ENCODE data around the gene NMD3. TPM values are rescaled to one million over a fixed set of nuclear protein-coding genes. Genes with fewer than 3 reads are reported as not detected.
A peak's percentile ranks its signal among the peaks of the same experiment; 100 is the strongest.

NMD3 gene
- total RNA-seq, 5 donors from 2014 or later (not counting 1 experiment from before 2014, with no cell fraction given) = 39.2 to 43.4 (median 42.4) TPM

GRCh38 chr3:161224786-161225185, 3.7 kb downstream of the NMD3 start:
- no peaks in the 10 kb centered on the region for H3K9me3 Mint-ChIP-seq
- no peak for ATAC-seq (replicated peaks in 1 of 4)
- no peak for DNase-seq
- ChIA-PET CTCF (interaction anchor here in 1 of 2 donors (0.9 kb wide), 1 partner anchor 198 kb away, joined by 3 read pairs; no protein-coding TSS in a partner anchor), POLR2A (interaction anchor here in 1 of 2 donors (0.6 kb wide), 1 partner anchor 9 kb away, joined by 3 read pairs; no protein-coding TSS in a partner anchor)
- no peak overlapping the region for H3K27ac Mint-ChIP-seq
- H3K9me3 ChIP-seq = no peaks in the 10 kb centered on the region
- peak overlapping the region in 2 of 3 donors; percentile 9 to 24 for H3K4me3 Mint-ChIP-seq
- H3K36me3 ChIP-seq (ENCODE audit: control insufficient read depth in 2 of 2, extremely low read depth in 1 of 2, insufficient read depth in 1 of 2, low read length in 1 of 2) = peaks cover 0 to 24% of the 10 kb centered on the region in 2 donors
- no peaks in the 10 kb centered on the region for H3K27me3 ChIP-seq (replicated peaks in 1 of 2; ENCODE audit: control insufficient read depth in 2 of 2, extremely low read depth in 1 of 2, insufficient read depth in 2 of 2, low read length in 1 of 2)
- H3K27me3 Mint-ChIP-seq = no peaks in the 10 kb centered on the region
- H3K4me3 ChIP-seq (ENCODE audit: control insufficient read depth in 1 of 2, extremely low read depth in 1 of 2, low read length in 1 of 2) = no peak overlapping the region
- peaks cover 10% of the 10 kb centered on the region for H3K36me3 Mint-ChIP-seq
- WGBS (ENCODE audit: insufficient coverage) = 98% methylated on average over 8 of the region's 8 CpGs
- H3K4me1 Mint-ChIP-seq = peaks cover 40 to 42% (median 40%) of the 10 kb centered on the region in 3 donors
- peaks cover 16 to 22% of the 10 kb centered on the region in 2 experiments for H3K4me1 ChIP-seq (ENCODE audit: control insufficient read depth in 1 of 2, extremely low read depth in 1 of 2, insufficient read depth in 2 of 2, low read length in 2 of 2)
- no peak overlapping the region for H3K27ac ChIP-seq (ENCODE audit: low read length)

GRCh38 chr3:161230621-161231171, 9.6 kb downstream of the NMD3 start:
- H3K4me1 ChIP-seq (ENCODE audit: control insufficient read depth in 1 of 2, extremely low read depth in 1 of 2, insufficient read depth in 2 of 2, low read length in 2 of 2) = no peaks in the 10 kb centered on the region
- no peaks in the 10 kb centered on the region for H3K9me3 ChIP-seq
- ChIA-PET CTCF (interaction anchor here in 1 of 2 donors (0.6 to 0.7 kb wide), 2 partner anchors 9 to 51 kb away, joined by 3 to 4 read pairs; no protein-coding TSS in a partner anchor), POLR2A (interaction anchor here in 1 of 2 donors (0.6 to 1.2 kb wide), 2 partner anchors 10 to 53 kb away, joined by 3 to 4 read pairs; partner anchors contain the start of gene NMD3)
- Mint-ChIP-seq H3K4me1 (peaks cover 0 to 16% (median 8%) of the 10 kb centered on the region in 3 donors), H3K4me3 (no peak overlapping the region), H3K27me3 (no peaks in the 10 kb centered on the region), H3K9me3 (no peaks in the 10 kb centered on the region), H3K36me3 (peaks cover 21% of the 10 kb centered on the region), H3K27ac (no peak overlapping the region)
- no peak overlapping the region for H3K4me3 ChIP-seq (ENCODE audit: control insufficient read depth in 1 of 2, extremely low read depth in 1 of 2, low read length in 1 of 2)
- WGBS (ENCODE audit: insufficient coverage) = 95% methylated on average over 2 of the region's 2 CpGs
- H3K27ac ChIP-seq (ENCODE audit: low read length) = no peak overlapping the region
- ATAC-seq (replicated peaks in 1 of 4) (no peak), DNase-seq (no peak)
- peaks cover 0 to 63% of the 10 kb centered on the region in 2 donors for H3K36me3 ChIP-seq (ENCODE audit: control insufficient read depth in 2 of 2, extremely low read depth in 1 of 2, insufficient read depth in 1 of 2, low read length in 1 of 2)
- no peaks in the 10 kb centered on the region for H3K27me3 ChIP-seq (replicated peaks in 1 of 2; ENCODE audit: control insufficient read depth in 2 of 2, extremely low read depth in 1 of 2, insufficient read depth in 2 of 2, low read length in 1 of 2)

- H3K4me1 Mint-ChIP-seq = peaks cover 0 to 22% (median 14%) of the 10 kb centered on the region in 3 donors
- Histone ChIP-seq H3K27ac (ENCODE audit: low read length) (no peak overlapping the region), H3K4me1 (ENCODE audit: control insufficient read depth in 1 of 2, extremely low read depth in 1 of 2, insufficient read depth in 2 of 2, low read length in 2 of 2) (no peaks in the 10 kb centered on the region), H3K9me3 (no peaks in the 10 kb centered on the region), H3K36me3 (ENCODE audit: control insufficient read depth in 2 of 2, extremely low read depth in 1 of 2, insufficient read depth in 1 of 2, low read length in 1 of 2) (peaks cover 0 to 65% of the 10 kb centered on the region in 2 donors), H3K4me3 (ENCODE audit: control insufficient read depth in 1 of 2, extremely low read depth in 1 of 2, low read length in 1 of 2) (no peak overlapping the region), H3K27me3 (replicated peaks in 1 of 2; ENCODE audit: control insufficient read depth in 2 of 2, extremely low read depth in 1 of 2, insufficient read depth in 2 of 2, low read length in 1 of 2) (no peaks in the 10 kb centered on the region)
- no peaks in the 10 kb centered on the region for H3K9me3 Mint-ChIP-seq
- ATAC-seq (replicated peaks in 1 of 4) (no peak), DNase-seq (no peak)
- H3K27me3 Mint-ChIP-seq = no peaks in the 10 kb centered on the region
- POLR2A ChIA-PET = interaction anchor here in 1 of 2 donors (0.6 kb wide), 2 partner anchors 20 to 665 kb away, joined by 3 to 10 read pairs; no protein-coding TSS in a partner anchor
- H3K27ac Mint-ChIP-seq = no peak overlapping the region
- CTCF ChIA-PET = no interaction called here
- H3K36me3 Mint-ChIP-seq = peaks cover 28% of the 10 kb centered on the region
- WGBS (ENCODE audit: insufficient coverage) = 100% methylated on average over 1 of the region's 2 CpGs
- H3K4me3 Mint-ChIP-seq = no peak overlapping the region
Observed at GRCh38 chr3:161231861-161232260, 10.8 kb downstream of the NMD3 start.

GRCh38 chr3:161233557-161233956, 12.4 kb downstream of the NMD3 start:
- H3K9me3 ChIP-seq = no peaks in the 10 kb centered on the region
- POLR2A ChIA-PET = interaction anchor here in 1 of 2 donors (0.7 kb wide), 1 partner anchor 9 kb away, joined by 3 read pairs; no protein-coding TSS in a partner anchor
- H3K4me1 ChIP-seq (ENCODE audit: control insufficient read depth in 1 of 2, extremely low read depth in 1 of 2, insufficient read depth in 2 of 2, low read length in 2 of 2) = no peaks in the 10 kb centered on the region
- Mint-ChIP-seq H3K4me1 (peaks cover 6 to 24% (median 17%) of the 10 kb centered on the region in 3 donors), H3K4me3 (no peak overlapping the region), H3K9me3 (no peaks in the 10 kb centered on the region), H3K27me3 (no peaks in the 10 kb centered on the region), H3K27ac (no peak overlapping the region), H3K36me3 (peaks cover 35% of the 10 kb centered on the region)
- H3K27ac ChIP-seq (ENCODE audit: low read length) = no peak overlapping the region
- H3K4me3 ChIP-seq (ENCODE audit: control insufficient read depth in 1 of 2, extremely low read depth in 1 of 2, low read length in 1 of 2) = no peak overlapping the region
- H3K27me3 ChIP-seq (replicated peaks in 1 of 2; ENCODE audit: control insufficient read depth in 2 of 2, extremely low read depth in 1 of 2, insufficient read depth in 2 of 2, low read length in 1 of 2) = no peaks in the 10 kb centered on the region
- no CpG with 5 or more reads among the region's 1 CpG for WGBS (ENCODE audit: insufficient coverage)
- CTCF ChIA-PET = interaction anchor here in 1 of 2 donors (0.6 kb wide), 1 partner anchor 79 kb away, joined by 4 read pairs; no protein-coding TSS in a partner anchor
- DNase-seq (no peak), ATAC-seq (replicated peaks in 1 of 4) (no peak)
- peaks cover 0 to 66% of the 10 kb centered on the region in 2 donors for H3K36me3 ChIP-seq (ENCODE audit: control insufficient read depth in 2 of 2, extremely low read depth in 1 of 2, insufficient read depth in 1 of 2, low read length in 1 of 2)

DNA sequence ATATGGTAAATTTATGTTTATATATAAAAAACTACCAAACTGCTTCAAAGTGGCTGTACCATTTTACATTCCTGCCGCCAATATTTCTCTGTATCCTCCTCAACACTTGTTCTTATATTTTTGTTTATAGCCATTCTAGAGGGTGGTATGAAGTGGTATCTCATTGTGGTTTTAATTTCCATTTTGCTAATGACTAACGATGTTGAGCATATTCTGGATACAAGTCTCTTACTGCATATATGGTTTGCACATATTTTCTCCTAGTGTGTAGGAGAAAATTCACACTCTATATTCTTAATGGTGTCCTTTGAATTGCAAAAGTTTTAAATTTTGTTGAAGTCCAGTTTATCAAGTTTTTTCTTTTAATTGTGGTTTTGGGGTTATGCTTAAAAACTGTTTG, 15.1 kb downstream of the NMD3 start:
- H3K27ac ChIP-seq (ENCODE audit: low read length) = no peak overlapping the region
- no peak overlapping the region for H3K4me3 Mint-ChIP-seq
- no peaks in the 10 kb centered on the region for H3K27me3 Mint-ChIP-seq
- peaks cover 0 to 55% of the 10 kb centered on the region in 2 donors for H3K36me3 ChIP-seq (ENCODE audit: control insufficient read depth in 2 of 2, extremely low read depth in 1 of 2, insufficient read depth in 1 of 2, low read length in 1 of 2)
- CTCF ChIA-PET = interaction anchor here in 1 of 2 donors (0.6 kb wide), 1 partner anchor 9 kb away, joined by 5 read pairs; no protein-coding TSS in a partner anchor
- WGBS (ENCODE audit: insufficient coverage) = no CpG with 5 or more reads among the region's 2 CpGs
- ATAC-seq (replicated peaks in 1 of 4) = no peak
- H3K9me3 Mint-ChIP-seq = no peaks in the 10 kb centered on the region
- H3K27me3 ChIP-seq (replicated peaks in 1 of 2; ENCODE audit: control insufficient read depth in 2 of 2, extremely low read depth in 1 of 2, insufficient read depth in 2 of 2, low read length in 1 of 2) = no peaks in the 10 kb centered on the region
- peaks cover 7 to 26% (median 21%) of the 10 kb centered on the region in 3 donors for H3K4me1 Mint-ChIP-seq
- DNase-seq = no peak
- no peak overlapping the region for H3K4me3 ChIP-seq (ENCODE audit: control insufficient read depth in 1 of 2, extremely low read depth in 1 of 2, low read length in 1 of 2)
- H3K9me3 ChIP-seq = no peaks in the 10 kb centered on the region
- POLR2A ChIA-PET = interaction anchor here in 1 of 2 donors (1.0 kb wide), 1 partner anchor 9 kb away, joined by 4 read pairs; no protein-coding TSS in a partner anchor
- H3K4me1 ChIP-seq (ENCODE audit: control insufficient read depth in 1 of 2, extremely low read depth in 1 of 2, insufficient read depth in 2 of 2, low read length in 2 of 2) = no peaks in the 10 kb centered on the region
- H3K27ac Mint-ChIP-seq = no peak overlapping the region
- H3K36me3 Mint-ChIP-seq = peaks cover 41% of the 10 kb centered on the region

DNA sequence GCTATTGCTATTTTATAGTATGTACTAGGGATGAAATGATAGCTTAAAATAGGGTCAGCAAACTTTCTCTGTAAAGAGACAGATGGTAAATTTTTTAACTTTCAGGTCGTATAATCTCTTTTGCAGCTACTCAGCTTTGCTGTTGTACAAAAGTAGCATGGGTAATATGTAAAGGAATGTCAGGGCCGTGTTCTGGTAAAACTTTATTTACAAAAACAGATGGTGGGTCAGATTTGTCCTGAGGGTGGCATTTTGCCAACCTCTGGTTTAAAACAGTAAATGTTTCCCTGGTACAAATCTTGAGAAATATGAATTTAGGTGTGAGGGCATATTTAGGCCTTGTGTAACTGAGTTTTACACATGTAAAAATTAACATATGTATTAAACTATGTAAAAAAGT, 18.6 kb downstream of the NMD3 start:
- peaks cover 0 to 40% of the 10 kb centered on the region in 2 donors for H3K36me3 ChIP-seq (ENCODE audit: control insufficient read depth in 2 of 2, extremely low read depth in 1 of 2, insufficient read depth in 1 of 2, low read length in 1 of 2)
- Mint-ChIP-seq H3K27ac (no peak overlapping the region), H3K9me3 (no peaks in the 10 kb centered on the region), H3K36me3 (peaks cover 46% of the 10 kb centered on the region), H3K4me1 (peaks cover 10 to 19% (median 18%) of the 10 kb centered on the region in 3 donors), H3K27me3 (no peaks in the 10 kb centered on the region), H3K4me3 (no peak overlapping the region)
- no peak overlapping the region for H3K27ac ChIP-seq (ENCODE audit: low read length)
- ChIA-PET POLR2A (no interaction called here), CTCF (interaction anchor here in 1 of 2 donors (1.2 kb wide), 1 partner anchor 9 kb away, joined by 3 read pairs; no protein-coding TSS in a partner anchor)
- H3K4me3 ChIP-seq (ENCODE audit: control insufficient read depth in 1 of 2, extremely low read depth in 1 of 2, low read length in 1 of 2) = no peak overlapping the region
- H3K27me3 ChIP-seq (replicated peaks in 1 of 2; ENCODE audit: control insufficient read depth in 2 of 2, extremely low read depth in 1 of 2, insufficient read depth in 2 of 2, low read length in 1 of 2) = no peaks in the 10 kb centered on the region
- no CpG with 5 or more reads among the region's 2 CpGs for WGBS (ENCODE audit: insufficient coverage)
- DNase-seq (no peak), ATAC-seq (replicated peaks in 1 of 4) (no peak)
- H3K4me1 ChIP-seq (ENCODE audit: control insufficient read depth in 1 of 2, extremely low read depth in 1 of 2, insufficient read depth in 2 of 2, low read length in 2 of 2) = no peaks in the 10 kb centered on the region
- no peaks in the 10 kb centered on the region for H3K9me3 ChIP-seq

All from T-cell (primary cell).